Nephron (organoid): Measurements from ENCODE around the gene PRR7.

Source experiments
- H3K27ac Mint-ChIP-seq, 3 experiments: 2 replicates each; pipeline ENCODE4 v1.8.0; 2020; ENCODE audit warnings: mixed read lengths in 3 of 3, mild to moderate bottlenecking in 2 of 3, moderate library complexity in 1 of 3
- H3K27me3 Mint-ChIP-seq: 2 replicates; pipeline ENCODE4 v1.8.0; 2021; ENCODE audit warnings: low read depth, mild to moderate bottlenecking, moderate library complexity, mixed read lengths
- H3K36me3 Mint-ChIP-seq: 2 replicates; pipeline ENCODE4 v1.8.0; 2020; ENCODE audit warnings: low read depth, mixed read lengths
- H3K4me1 Mint-ChIP-seq: 2 replicates; pipeline ENCODE4 v1.8.0; 2020; ENCODE audit warnings: mixed read lengths
- H3K4me3 Mint-ChIP-seq, 3 experiments: 2 replicates each; pipeline ENCODE4 v1.8.0; 2020; ENCODE audit warnings: mild to moderate bottlenecking in 3 of 3, mixed read lengths in 3 of 3, moderate library complexity in 2 of 3
- H3K9me3 Mint-ChIP-seq: 2 replicates; pipeline ENCODE4 v1.8.0; 2020; ENCODE audit warnings: mixed read lengths
- TF ChIP-seq, protein P1 (sequence below), 3 experiments: fragments of 200-600 bp; sonication (generic); IDR thresholded peaks; one replicate each; pipeline ENCODE4 v1.5.0; 2021; ENCODE audit warnings: antibody characterized with exemption in 3 of 3; ENCODE audit not compliant: unreplicated experiment in 3 of 3

The PRR7 gene

DNA sequence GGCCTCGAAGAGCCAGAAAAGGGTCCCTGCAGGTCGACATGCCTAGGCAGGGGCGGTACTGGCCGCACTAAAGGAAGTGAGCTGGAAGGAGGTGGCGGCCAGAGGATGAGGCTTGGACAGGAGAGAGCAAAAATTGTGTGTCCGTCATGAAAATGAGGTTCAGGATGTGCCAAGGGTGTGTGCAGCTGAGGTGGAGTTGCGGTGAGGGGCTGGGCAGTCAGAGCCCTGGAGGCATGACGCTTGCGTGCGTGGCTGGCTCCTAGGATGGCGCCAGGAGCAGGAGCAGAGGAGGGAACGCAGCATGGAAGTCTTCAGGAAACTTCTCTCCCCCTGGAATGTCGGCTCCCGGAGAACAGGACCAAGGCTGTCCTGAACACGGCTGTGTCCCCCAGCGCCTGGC, 56.3 kb downstream of the PRR7 start:
- Mint-ChIP-seq H3K9me3 (no peaks in the 10 kb centered on the region), H3K4me3 (no peak overlapping the region), H3K27ac (peak overlapping the region in 2 of 3 experiments; percentile 21 to 49), H3K27me3 (peaks cover 7% of the 10 kb centered on the region), H3K4me1 (peaks cover 29% of the 10 kb centered on the region), H3K36me3 (peaks cover 10% of the 10 kb centered on the region)
- TF ChIP-seq, protein P1, sequence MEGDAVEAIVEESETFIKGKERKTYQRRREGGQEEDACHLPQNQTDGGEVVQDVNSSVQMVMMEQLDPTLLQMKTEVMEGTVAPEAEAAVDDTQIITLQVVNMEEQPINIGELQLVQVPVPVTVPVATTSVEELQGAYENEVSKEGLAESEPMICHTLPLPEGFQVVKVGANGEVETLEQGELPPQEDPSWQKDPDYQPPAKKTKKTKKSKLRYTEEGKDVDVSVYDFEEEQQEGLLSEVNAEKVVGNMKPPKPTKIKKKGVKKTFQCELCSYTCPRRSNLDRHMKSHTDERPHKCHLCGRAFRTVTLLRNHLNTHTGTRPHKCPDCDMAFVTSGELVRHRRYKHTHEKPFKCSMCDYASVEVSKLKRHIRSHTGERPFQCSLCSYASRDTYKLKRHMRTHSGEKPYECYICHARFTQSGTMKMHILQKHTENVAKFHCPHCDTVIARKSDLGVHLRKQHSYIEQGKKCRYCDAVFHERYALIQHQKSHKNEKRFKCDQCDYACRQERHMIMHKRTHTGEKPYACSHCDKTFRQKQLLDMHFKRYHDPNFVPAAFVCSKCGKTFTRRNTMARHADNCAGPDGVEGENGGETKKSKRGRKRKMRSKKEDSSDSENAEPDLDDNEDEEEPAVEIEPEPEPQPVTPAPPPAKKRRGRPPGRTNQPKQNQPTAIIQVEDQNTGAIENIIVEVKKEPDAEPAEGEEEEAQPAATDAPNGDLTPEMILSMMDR (IDR thresholded peaks at IDR 0.05; ENCODE audit: unreplicated experiment in 3 of 3): no peak

DNA sequence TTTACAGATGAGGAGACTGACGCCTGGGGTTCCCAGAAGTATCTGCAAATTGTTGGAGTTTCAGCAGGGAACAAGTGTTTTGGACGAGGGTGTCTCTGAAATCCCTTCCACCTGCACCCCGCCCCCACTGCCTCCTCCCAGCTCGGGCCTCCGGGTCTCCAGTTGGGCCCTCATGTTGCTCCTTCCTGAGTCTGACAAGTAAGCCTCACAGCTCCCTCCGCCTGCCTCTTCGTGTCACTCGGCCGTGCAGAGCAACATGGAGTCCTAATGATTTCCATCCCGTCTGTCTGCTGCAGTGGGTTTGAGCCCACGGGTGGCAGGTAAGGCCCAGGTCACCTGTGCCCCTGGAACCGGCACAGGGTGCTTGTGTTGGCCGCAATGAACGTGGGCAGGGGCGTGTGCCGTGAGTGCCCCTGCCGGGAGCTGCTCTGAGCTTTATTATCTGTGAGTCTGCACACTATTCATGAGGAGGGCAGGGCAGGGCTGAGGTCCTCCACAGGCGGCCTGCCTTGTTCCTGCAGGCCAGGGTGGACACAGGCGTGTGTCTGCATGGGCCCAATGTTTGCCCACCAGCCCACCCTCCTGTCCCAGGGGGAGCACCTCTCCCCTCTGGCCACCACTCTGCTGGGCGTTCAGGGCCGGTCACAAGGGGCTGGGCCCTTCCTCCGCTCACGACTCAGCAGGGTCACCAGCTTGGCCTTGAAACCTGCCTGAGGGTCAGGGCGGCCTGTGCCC, 56.9 kb downstream of the PRR7 start:
- Mint-ChIP-seq H3K36me3 (peaks cover 10% of the 10 kb centered on the region), H3K9me3 (no peaks in the 10 kb centered on the region), H3K4me1 (peaks cover 22% of the 10 kb centered on the region), H3K27me3 (peaks cover 7% of the 10 kb centered on the region), H3K4me3 (no peak overlapping the region), H3K27ac (no peak overlapping the region)
- TF ChIP-seq, protein P1 (IDR thresholded peaks at IDR 0.05; ENCODE audit: unreplicated experiment in 3 of 3): no peak

GRCh38 chr5:177504086-177505056, 57.8 kb downstream of the PRR7 start:
- Mint-ChIP-seq H3K27me3 (peaks cover 7% of the 10 kb centered on the region), H3K4me3 (no peak overlapping the region), H3K27ac (no peak overlapping the region), H3K4me1 (peaks cover 21% of the 10 kb centered on the region), H3K9me3 (no peaks in the 10 kb centered on the region), H3K36me3 (peaks cover 10% of the 10 kb centered on the region)
- TF ChIP-seq, protein P1 (IDR thresholded peaks at IDR 0.05; ENCODE audit: unreplicated experiment in 3 of 3): no peak

- Mint-ChIP-seq H3K27me3 (peaks cover 4% of the 10 kb centered on the region), H3K9me3 (no peaks in the 10 kb centered on the region), H3K36me3 (peaks cover 10% of the 10 kb centered on the region), H3K27ac (no peak overlapping the region), H3K4me3 (no peak overlapping the region), H3K4me1 (peaks cover 18% of the 10 kb centered on the region)
- TF ChIP-seq, protein P1 (IDR thresholded peaks at IDR 0.05; ENCODE audit: unreplicated experiment in 3 of 3): no peak
Observed at GRCh38 chr5:177505075-177505474, 58.5 kb downstream of the PRR7 start.
